DOHH2 (cell line): ENCODE results near the gene CPHXL2.

Experiments
- H3F3A ChIP-seq: fragments of 200-600 bp; sonication (generic), shearing (Covaris generic); 2 replicates; pipeline ENCODE4 v1.6.0; 2016; ENCODE audit warnings: antibody characterized with exemption, mild to moderate bottlenecking; ENCODE audit not compliant: control insufficient read depth, insufficient read depth
- H3K27ac ChIP-seq: fragments of 200-600 bp; sonication (generic); 2 replicates; pipeline ENCODE4 v1.5.1; 2014; ENCODE audit warnings: low read depth, mild to moderate bottlenecking, low read length, moderate library complexity
- H3K27me3 ChIP-seq: fragments of 200-600 bp; sonication (generic); 2 replicates; pipeline ENCODE4 v1.6.1; 2014; ENCODE audit warnings: mild to moderate bottlenecking, low read length, mixed read lengths; ENCODE audit not compliant: control insufficient read depth
- H3K36me3 ChIP-seq: fragments of 200-600 bp; sonication (generic); 2 replicates; pipeline ENCODE4 v1.6.1; 2014; ENCODE audit warnings: mild to moderate bottlenecking, low read length, moderate library complexity, mixed read lengths; ENCODE audit not compliant: control insufficient read depth
- H3K4me1 ChIP-seq: fragments of 200-600 bp; sonication (generic); 2 replicates; pipeline ENCODE4 v1.6.1; 2014; ENCODE audit warnings: mild to moderate bottlenecking, low read length, mixed read lengths; ENCODE audit not compliant: control insufficient read depth
- H3K4me2 ChIP-seq: fragments of 200-600 bp; sonication (generic); 2 replicates; pipeline ENCODE4 v1.6.0; 2014; ENCODE audit warnings: mild to moderate bottlenecking, low read length, moderate library complexity
- H3K4me3 ChIP-seq: fragments of 200-600 bp; sonication (generic); 2 replicates; pipeline ENCODE4 v1.5.1; 2014; ENCODE audit warnings: mild to moderate bottlenecking, low read length, mixed read lengths
- H3K79me2 ChIP-seq: fragments of 200-600 bp; sonication (generic); 2 replicates; pipeline ENCODE4 v1.6.1; 2014; ENCODE audit warnings: mild to moderate bottlenecking, low read length, mixed read lengths; ENCODE audit not compliant: control insufficient read depth
- H3K9me2 ChIP-seq: fragments of 200-600 bp; sonication (generic); replicated peaks from 2 replicates; pipeline ENCODE4 v1.6.1; 2014; ENCODE audit warnings: mild to moderate bottlenecking, low read length, mixed read lengths; ENCODE audit not compliant: control insufficient read depth
- H3K9me3 ChIP-seq: fragments of 200-600 bp; sonication (generic); 2 replicates; pipeline ENCODE4 v1.6.1; 2014; ENCODE audit warnings: antibody characterized with exemption, low read length, mixed read lengths; ENCODE audit not compliant: control insufficient read depth, insufficient read depth
- H4K20me1 ChIP-seq: fragments of 200-600 bp; sonication (generic); 2 replicates; pipeline ENCODE4 v1.6.0; 2014; ENCODE audit warnings: low read depth, mild to moderate bottlenecking, antibody characterized with exemption, low read length, moderate library complexity; ENCODE audit not compliant: control insufficient read depth, insufficient read depth
- EZH2phosphoT487 ChIP-seq: fragments of 200-600 bp; sonication (generic); IDR thresholded peaks from 2 replicates; pipeline ENCODE4 v1.6.1; 2017; ENCODE audit warnings: borderline replicate concordance, mild to moderate bottlenecking, antibody characterized with exemption, low read length, moderate library complexity, mixed read lengths
- TF ChIP-seq, protein P1 (sequence below): fragments of 200-600 bp; sonication (generic); IDR thresholded peaks from one replicate; pipeline ENCODE4 v1.5.1; 2014; ENCODE audit warnings: antibody characterized with exemption, mild to moderate bottlenecking, low read depth, low read length; ENCODE audit not compliant: poor library complexity, severe bottlenecking

The CPHXL2 gene

GRCh38 chr16:75644240-75645012 is 32.4 kb downstream of the CPHXL2 start:
- H3K4me1 ChIP-seq: peaks cover 30% of the 10 kb centered on the region
- no peaks in the 10 kb centered on the region for H3K27me3 ChIP-seq
- H3F3A ChIP-seq: no peaks in the 10 kb centered on the region
- H3K4me3 ChIP-seq: peak overlapping the region; percentile 88
- H3K36me3 ChIP-seq: peaks cover 84% of the 10 kb centered on the region
- H3K4me2 ChIP-seq: peak overlapping the region; percentile 75
- H3K9me3 ChIP-seq: no peaks in the 10 kb centered on the region
- no peaks in the 10 kb centered on the region for H3K9me2 ChIP-seq
- peaks cover 20% of the 10 kb centered on the region for H4K20me1 ChIP-seq
- H3K79me2 ChIP-seq: peaks cover 88% of the 10 kb centered on the region
- H3K27ac ChIP-seq: no peak overlapping the region
- TF ChIP-seq EZH2phosphoT487: no peak
- TF ChIP-seq, protein P1, sequence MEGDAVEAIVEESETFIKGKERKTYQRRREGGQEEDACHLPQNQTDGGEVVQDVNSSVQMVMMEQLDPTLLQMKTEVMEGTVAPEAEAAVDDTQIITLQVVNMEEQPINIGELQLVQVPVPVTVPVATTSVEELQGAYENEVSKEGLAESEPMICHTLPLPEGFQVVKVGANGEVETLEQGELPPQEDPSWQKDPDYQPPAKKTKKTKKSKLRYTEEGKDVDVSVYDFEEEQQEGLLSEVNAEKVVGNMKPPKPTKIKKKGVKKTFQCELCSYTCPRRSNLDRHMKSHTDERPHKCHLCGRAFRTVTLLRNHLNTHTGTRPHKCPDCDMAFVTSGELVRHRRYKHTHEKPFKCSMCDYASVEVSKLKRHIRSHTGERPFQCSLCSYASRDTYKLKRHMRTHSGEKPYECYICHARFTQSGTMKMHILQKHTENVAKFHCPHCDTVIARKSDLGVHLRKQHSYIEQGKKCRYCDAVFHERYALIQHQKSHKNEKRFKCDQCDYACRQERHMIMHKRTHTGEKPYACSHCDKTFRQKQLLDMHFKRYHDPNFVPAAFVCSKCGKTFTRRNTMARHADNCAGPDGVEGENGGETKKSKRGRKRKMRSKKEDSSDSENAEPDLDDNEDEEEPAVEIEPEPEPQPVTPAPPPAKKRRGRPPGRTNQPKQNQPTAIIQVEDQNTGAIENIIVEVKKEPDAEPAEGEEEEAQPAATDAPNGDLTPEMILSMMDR: peak; percentile 49

- Histone ChIP-seq H3K4me1 (peaks cover 19% of the 10 kb centered on the region), H4K20me1 (peaks cover 15% of the 10 kb centered on the region), H3K36me3 (peaks cover 88% of the 10 kb centered on the region), H3K79me2 (peaks cover 62% of the 10 kb centered on the region), H3F3A (no peaks in the 10 kb centered on the region), H3K27me3 (no peaks in the 10 kb centered on the region), H3K9me3 (no peaks in the 10 kb centered on the region), H3K9me2 (no peaks in the 10 kb centered on the region), H3K4me2 (no peak overlapping the region), H3K27ac (no peak overlapping the region), H3K4me3 (no peak overlapping the region)
- TF ChIP-seq, protein P1: no peak
- no peak for TF ChIP-seq EZH2phosphoT487
Measured at GRCh38 chr16:75640598-75640997, 36.2 kb downstream of the CPHXL2 start.

GRCh38 chr16:75635036-75635435 is 41.8 kb downstream of the CPHXL2 start:
- Histone ChIP-seq H3K9me3 (no peaks in the 10 kb centered on the region), H3F3A (no peaks in the 10 kb centered on the region), H3K27ac (no peak overlapping the region), H3K27me3 (no peaks in the 10 kb centered on the region), H3K4me1 (no peaks in the 10 kb centered on the region), H3K4me2 (no peak overlapping the region), H3K79me2 (peaks cover 15% of the 10 kb centered on the region), H4K20me1 (no peaks in the 10 kb centered on the region), H3K9me2 (no peaks in the 10 kb centered on the region), H3K4me3 (no peak overlapping the region), H3K36me3 (peaks cover 87% of the 10 kb centered on the region)
- TF ChIP-seq, protein P1: no peak
